ENCODE data around the gene GNAQ. TPM values are rescaled to one million over a fixed set of nuclear protein-coding genes. Genes with fewer than 3 reads are reported as not detected.

The GNAQ gene
- total RNA-seq, 1 experiment from 2014 or later = 55.5 TPM

GRCh38 chr9:77815260-77815659, 216.4 kb downstream of the GNAQ start:
- no peaks in the 10 kb centered on the region for H3K4me1 Mint-ChIP-seq
- DNase-seq (ENCODE audit: low spot score) = no peak
- ChIA-PET CTCF (no interaction called here), POLR2A (no interaction called here)
- no peaks in the 10 kb centered on the region for H3K9me3 Mint-ChIP-seq
- H3K36me3 Mint-ChIP-seq = no peaks in the 10 kb centered on the region; the same call in 1 of the 2 replicates
- no peak overlapping the region for H3K27ac Mint-ChIP-seq
- TF ChIP-seq MAX (CRISPR knock-in tag; IDR thresholded peaks at IDR 0.05) (no peak), SMAD4 (CRISPR knock-in tag; IDR thresholded peaks at IDR 0.05) (no peak), PRDM15 (CRISPR knock-in tag; IDR thresholded peaks at IDR 0.05) (no peak), AR (CRISPR knock-in tag; IDR thresholded peaks at IDR 0.05) (no peak), NR3C1 (CRISPR knock-in tag; conservative IDR thresholded peaks at IDR 0.05; ENCODE audit: low read depth) (no peak), AFF4 (CRISPR knock-in tag; IDR thresholded peaks at IDR 0.05; ENCODE audit: borderline replicate concordance) (no peak)
- no peak overlapping the region for H3K4me3 Mint-ChIP-seq
- no peak for ATAC-seq
- H3K27me3 Mint-ChIP-seq (ENCODE audit: low read depth) = no peaks in the 10 kb centered on the region

- ATAC-seq (no peak), DNase-seq (ENCODE audit: low spot score) (no peak)
- Mint-ChIP-seq H3K36me3 (no peaks in the 10 kb centered on the region; the same call in 1 of the 2 replicates), H3K4me1 (no peaks in the 10 kb centered on the region), H3K9me3 (no peaks in the 10 kb centered on the region), H3K27ac (no peak overlapping the region), H3K4me3 (no peak overlapping the region), H3K27me3 (ENCODE audit: low read depth) (no peaks in the 10 kb centered on the region)
- ChIA-PET POLR2A (no interaction called here), CTCF (no interaction called here)
- TF ChIP-seq SMAD3 (CRISPR knock-in tag; IDR thresholded peaks at IDR 0.05; ENCODE audit: borderline replicate concordance) = no peak
- no peak for TF ChIP-seq ZNF423 (CRISPR knock-in tag; IDR thresholded peaks at IDR 0.05)
- no peak for TF ChIP-seq STAT6 (CRISPR knock-in tag; conservative IDR thresholded peaks at IDR 0.05; ENCODE audit: low read depth)
- no peak for TF ChIP-seq E2F4 (CRISPR knock-in tag; IDR thresholded peaks at IDR 0.05; ENCODE audit: borderline replicate concordance, low read depth)
- TF ChIP-seq AR (CRISPR knock-in tag; IDR thresholded peaks at IDR 0.05) = no peak
- no peak for TF ChIP-seq TP53 (CRISPR knock-in tag; IDR thresholded peaks at IDR 0.05)
- no peak for TF ChIP-seq IRF2 (CRISPR knock-in tag; IDR thresholded peaks at IDR 0.05; ENCODE audit: borderline replicate concordance, low read depth)
- TF ChIP-seq ZNF512 (CRISPR knock-in tag; IDR thresholded peaks at IDR 0.05; ENCODE audit: borderline replicate concordance) = no peak
- TF ChIP-seq ZNF416 (CRISPR knock-in tag; IDR thresholded peaks at IDR 0.05) = no peak
- TF ChIP-seq PRRX2 (CRISPR knock-in tag; IDR thresholded peaks at IDR 0.05) = no peak
Measured at GRCh38 chr9:77811832-77812231, 219.8 kb downstream of the GNAQ start.

All from WTC11 (cell line).